ENCODE data around the gene RGS3. TPM values are rescaled to one million over a fixed set of nuclear protein-coding genes. Genes with fewer than 3 reads are reported as not detected.

RGS3 gene
- polyA plus RNA-seq, 2 of the 4 experiments (the other 2 are of a cell fraction): 19.6 to 22.9 TPM

GRCh38 chr9:113521693-113522255 lies 58.2 kb downstream of the RGS3 start:
- no peak overlapping the region for H3K4me3 ChIP-seq
- TF ChIP-seq RNF2 (IDR thresholded peaks at IDR 0.05; ENCODE audit: borderline replicate concordance, low read depth) (no peak), RCOR1 (IDR thresholded peaks at IDR 0.05; ENCODE audit: low read depth, low read length) (no peak), RFX5 (IDR thresholded peaks at IDR 0.05) (no peak), MAFK (IDR thresholded peaks at IDR 0.05; ENCODE audit: partially characterized antibody) (peak; percentile 24), CHD2 (IDR thresholded peaks at IDR 0.05; ENCODE audit: low read length, partially characterized antibody) (no peak), HOXB5 (CRISPR knock-in tag; IDR thresholded peaks at IDR 0.05) (no peak)
- H3K9me3 ChIP-seq: no peaks in the 10 kb centered on the region
- WGBS (ENCODE audit: missing lambda C conversion rate): 95% methylated on average over 2 of the region's 2 CpGs
- H3K27ac ChIP-seq: peak overlapping the region in 1 of 2 experiments; percentile 42; a peak in 3 of 6 replicates
- FAIRE-seq (peak; percentile 39), DNase-seq (ENCODE audit: low read depth in 1 of 2, low spot score in 1 of 2) (no peak), ATAC-seq (no peak)
- H3K4me1 ChIP-seq: peaks cover 46% of the 10 kb centered on the region
- CTCF ChIA-PET: interaction anchor here (0.9 to 2.9 kb wide), 6 partner anchors 11 to 83 kb away, joined by 3 to 11 read pairs (median 4); partner anchors contain the start of gene RGS3
- H3K4me2 ChIP-seq: no peak overlapping the region; the same call in 2 of the 3 replicates
- POLR2A ChIA-PET: no interaction called here

GRCh38 chr9:113522419-113522818 lies 58.9 kb downstream of the RGS3 start:
- CTCF ChIA-PET: interaction anchor here (0.9 to 3.8 kb wide), 6 partner anchors 12 to 82 kb away, joined by 3 to 11 read pairs (median 4); no protein-coding TSS in a partner anchor
- Histone ChIP-seq H3K4me3 (no peak overlapping the region), H3K4me2 (no peak overlapping the region), H3K27ac (peak overlapping the region in 1 of 2 experiments; percentile 42; a peak in 3 of 6 replicates), H3K9me3 (no peaks in the 10 kb centered on the region), H3K4me1 (peaks cover 43% of the 10 kb centered on the region)
- 92% methylated on average over 1 of the region's 1 CpG for WGBS (ENCODE audit: missing lambda C conversion rate)
- no peak for ATAC-seq
- no peak for DNase-seq (ENCODE audit: low read depth in 1 of 2, low spot score in 1 of 2)
- POLR2A ChIA-PET: no interaction called here
- no peak for FAIRE-seq
- TF ChIP-seq RCOR1 (IDR thresholded peaks at IDR 0.05; ENCODE audit: low read depth, low read length): no peak
- no peak for TF ChIP-seq ZC3H11A (IDR thresholded peaks at IDR 0.05)
- TF ChIP-seq CBX8 (IDR thresholded peaks at IDR 0.05): no peak
- no peak for TF ChIP-seq CHD4 (IDR thresholded peaks at IDR 0.05; ENCODE audit: borderline replicate concordance)
- no peak for TF ChIP-seq MAFK (IDR thresholded peaks at IDR 0.05; ENCODE audit: partially characterized antibody)
- no peak for TF ChIP-seq SREBF2 (IDR thresholded peaks at IDR 0.05)
- TF ChIP-seq TFCP2L1 (CRISPR knock-in tag; IDR thresholded peaks at IDR 0.05): no peak
- TF ChIP-seq HDAC2 (IDR thresholded peaks at IDR 0.05): no peak
- TF ChIP-seq USF2 (IDR thresholded peaks at IDR 0.05): no peak
- TF ChIP-seq JUN (IDR thresholded peaks at IDR 0.05): no peak
- no peak for TF ChIP-seq RFX5 (IDR thresholded peaks at IDR 0.05)
- no peak for TF ChIP-seq CBX2 (IDR thresholded peaks at IDR 0.05; ENCODE audit: borderline replicate concordance, low read depth)
- TF ChIP-seq NPAS2 (CRISPR knock-in tag; IDR thresholded peaks at IDR 0.05; ENCODE audit: borderline replicate concordance): no peak
- no peak for TF ChIP-seq POLR2AphosphoS2 (conservative IDR thresholded peaks at IDR 0.05; ENCODE audit: low read length)
- no peak for TF ChIP-seq SMC3 (IDR thresholded peaks at IDR 0.05)
- no peak for TF ChIP-seq RAD21 (conservative IDR thresholded peaks at IDR 0.05 in 1 of 2, IDR thresholded peaks at IDR 0.05 in 1 of 2)
- TF ChIP-seq ZNF302 (CRISPR knock-in tag; IDR thresholded peaks at IDR 0.05): no peak
- TF ChIP-seq BHLHE40 (IDR thresholded peaks at IDR 0.05; ENCODE audit: low read depth, low read length): no peak
- TF ChIP-seq HEYL (CRISPR knock-in tag; IDR thresholded peaks at IDR 0.05): no peak
- TF ChIP-seq, protein P1, sequence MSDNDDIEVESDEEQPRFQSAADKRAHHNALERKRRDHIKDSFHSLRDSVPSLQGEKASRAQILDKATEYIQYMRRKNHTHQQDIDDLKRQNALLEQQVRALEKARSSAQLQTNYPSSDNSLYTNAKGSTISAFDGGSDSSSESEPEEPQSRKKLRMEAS (IDR thresholded peaks at IDR 0.05): no peak

DNA sequence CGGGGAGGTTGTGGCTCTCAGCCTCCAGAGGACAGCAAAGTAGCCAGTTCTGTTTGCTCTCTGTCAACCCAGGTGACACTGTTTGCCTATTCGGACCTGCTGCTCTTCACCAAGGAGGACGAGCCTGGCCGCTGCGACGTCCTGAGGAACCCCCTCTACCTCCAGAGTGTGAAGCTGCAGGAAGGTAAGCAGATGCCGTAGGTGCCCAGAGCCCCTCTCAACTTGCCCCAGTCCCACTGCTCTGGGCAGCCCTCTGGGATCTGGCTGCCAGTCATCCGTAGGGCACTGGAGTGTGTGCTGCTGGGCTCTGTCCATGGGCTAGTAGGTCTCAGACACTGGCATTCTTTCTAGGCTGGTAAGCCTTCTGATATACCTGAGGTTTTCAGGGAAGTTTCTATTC lies 59.3 kb downstream of the RGS3 start:
- CTCF ChIA-PET: interaction anchor here (0.9 to 3.8 kb wide), 6 partner anchors 12 to 133 kb away, joined by 3 to 11 read pairs (median 4); no protein-coding TSS in a partner anchor
- Histone ChIP-seq H3K4me2 (no peak overlapping the region), H3K4me3 (no peak overlapping the region), H3K9me3 (no peaks in the 10 kb centered on the region), H3K27ac (peak overlapping the region in 1 of 2 experiments; percentile 42; a peak in 2 of 6 replicates), H3K4me1 (peaks cover 43% of the 10 kb centered on the region)
- POLR2A ChIA-PET: no interaction called here
- TF ChIP-seq CTCF (IDR thresholded peaks at IDR 0.05): no peak
- no peak for DNase-seq (ENCODE audit: low read depth in 1 of 2, low spot score in 1 of 2)
- FAIRE-seq: no peak
- ATAC-seq: no peak
- 96% methylated on average over 7 of the region's 8 CpGs for WGBS (ENCODE audit: missing lambda C conversion rate)

Measured in A549 (cell line).